NCI-H2227 (cell line): ENCODE measurements around the gene RGS19.
"Not testable (repeated sequence)": the region's sequence is repeated elsewhere in the genome, so short reads cannot be mapped to it uniquely, and the experiment has no call there.

Experiments used
- DNase-seq: peaks from one replicate; lab custom pipeline; 2025; ENCODE audit not compliant: unreplicated experiment; lab: John Stamatoyannopoulos, UW

Gene RGS19

GRCh38 chr20:64079273-64080012 is at the start of gene RGS19:
Gene RGS19, minus strand, starts transcription at chr20:64079518. Its CDS starts 2,632 bp downstream, at chr20:64076886.
- DNase-seq, result peak; percentile 90

- not testable (repeated sequence) for DNase-seq
Observed at GRCh38 chr20:64123517-64123916, 44.2 kb upstream of the RGS19 start.

- DNase-seq, result not testable (repeated sequence)
Observed at GRCh38 chr20:64122927-64123326, 43.6 kb upstream of the RGS19 start.

GRCh38 chr20:64121586-64121985 is 42.3 kb upstream of the RGS19 start:
- DNase-seq, result no peak

GRCh38 chr20:64119681-64120341 is 40.5 kb upstream of the RGS19 start:
- no peak for DNase-seq

- DNase-seq, result no peak
Observed at GRCh38 chr20:64119301-64119680, 40.0 kb upstream of the RGS19 start.

- DNase-seq, result not testable (repeated sequence)
Observed at GRCh38 chr20:64117432-64117777, 38.1 kb upstream of the RGS19 start.

GRCh38 chr20:64116541-64117431 is 37.5 kb upstream of the RGS19 start:
- no peak for DNase-seq

GRCh38 chr20:64116016-64116415 is 36.7 kb upstream of the RGS19 start:
- DNase-seq, result no peak

GRCh38 chr20:64115171-64115911 is 36.0 kb upstream of the RGS19 start:
- peak; percentile 59 for DNase-seq

- DNase-seq, result no peak
Observed at GRCh38 chr20:64114356-64114971, 35.1 kb upstream of the RGS19 start.

- no peak for DNase-seq
Observed at GRCh38 chr20:64113796-64114355, 34.6 kb upstream of the RGS19 start.

- no peak for DNase-seq
Observed at GRCh38 chr20:64113444-64113775, 34.1 kb upstream of the RGS19 start.

GRCh38 chr20:64112691-64113443 is 33.5 kb upstream of the RGS19 start:
- no peak for DNase-seq

GRCh38 chr20:64111841-64112641 is 32.7 kb upstream of the RGS19 start:
- DNase-seq, result no peak

- no peak for DNase-seq
Observed at GRCh38 chr20:64110411-64111068, 31.2 kb upstream of the RGS19 start.

- no peak for DNase-seq
Observed at GRCh38 chr20:64109831-64110391, 30.6 kb upstream of the RGS19 start.
